Prostate gland (tissue), 2 donors: Measurements from ENCODE around the gene PDE11A. TPM values are rescaled to one million over a fixed set of nuclear protein-coding genes. Genes with fewer than 3 reads are reported as not detected.

Experiments used
- DNase-seq: peaks from one replicate; pipeline ENCODE4 v3.0.0-alpha.2; 2019; ENCODE audit warnings: low spot score
- H3K27ac ChIP-seq, 2 donors: fragments of 200-600 bp; sonication (generic); 2 replicates each; pipeline ENCODE4 v1.5.1; 2017 to 2019
- H3K27me3 ChIP-seq: fragments of 200-600 bp; sonication (generic); replicated peaks from 2 replicates; pipeline ENCODE4 v1.5.1; 2019; ENCODE audit not compliant: insufficient read depth
- H3K36me3 ChIP-seq, 2 donors: fragments of 200-600 bp; sonication (generic); 1 replicate in 1 of 2; 2 replicates in 1 of 2; pipeline versions ENCODE4 v1.5.1 to v1.8.1; 2017 to 2019
- H3K4me1 ChIP-seq: fragments of 200-600 bp; sonication (generic); replicated peaks from 2 replicates; pipeline ENCODE4 v1.5.1; 2019
- H3K4me3 ChIP-seq, 2 donors: fragments of 200-600 bp; sonication (generic); 2 replicates each; pipeline ENCODE4 v1.5.1; 2017 to 2019
- H3K9me3 ChIP-seq: fragments of 200-600 bp; sonication (generic); 2 replicates; pipeline ENCODE4 v1.5.1; 2017
- CTCF ChIP-seq, 4 experiments: fragments of 200-600 bp in 2 of 4; fragments of 450-650 bp in 2 of 4; sonication (generic) in 2 of 4; IDR thresholded peaks; 1 replicate in 3 of 4; 2 replicates in 1 of 4; pipeline ENCODE4 v1.5.1; 2016 to 2019; ENCODE audit warnings: antibody characterized with exemption in 4 of 4, mild to moderate bottlenecking in 2 of 4, moderate library complexity in 2 of 4
- POLR2A ChIP-seq: fragments of 450-650 bp; IDR thresholded peaks from one replicate; pipeline ENCODE4 v1.6.1; 2016; ENCODE audit warnings: antibody characterized with exemption, mild to moderate bottlenecking
- POLR2AphosphoS5 ChIP-seq: sonication (generic); formaldehyde crosslinking; IDR thresholded peaks from one replicate; pipeline ENCODE4 v1.6.1; 2017; ENCODE audit warnings: antibody characterized with exemption
- WGBS: methylation state at CpG from one replicate; pipeline ENCODE4 v1.1.5; 2018; 5-methylcytosine and 5-hydroxymethylcytosine counted together
- intact Hi-C: fragments of 100-400 bp; cut with DNase I; formaldehyde crosslinking; loops from one replicate; pipeline ENCODE4 v1.14.2; 2022
- total RNA-seq, 2 donors: library from RNA; depleted of rRNA; stranded (reverse); fragments of >200 nt; gene quantifications; one replicate each; pipeline ENCODE4 v1.1.0, GENCODE V29; 2016

Gene PDE11A
- total RNA-seq, 2 donors from 2014 or later: 14.9 to 26.6 TPM

GRCh38 chr2:177741866-177742265 is 330.7 kb downstream of the PDE11A start:
- TF ChIP-seq CTCF (IDR thresholded peaks at IDR 0.05) (no peak), POLR2AphosphoS5 (no peak), POLR2A (no peak)
- Histone ChIP-seq H3K4me1 (no peaks in the 10 kb centered on the region), H3K4me3 (no peak overlapping the region), H3K27me3 (no peaks in the 10 kb centered on the region), H3K9me3 (no peaks in the 10 kb centered on the region), H3K27ac (no peak overlapping the region), H3K36me3 (no peaks in the 10 kb centered on the region)
- 80% methylated on average over 2 of the region's 2 CpGs for WGBS
- DNase-seq: no peak
- intact Hi-C loops: no loop called here

GRCh38 chr2:177740700-177741099 is 331.9 kb downstream of the PDE11A start:
- Histone ChIP-seq H3K36me3 (no peaks in the 10 kb centered on the region), H3K27ac (no peak overlapping the region), H3K4me3 (no peak overlapping the region), H3K27me3 (no peaks in the 10 kb centered on the region), H3K9me3 (no peaks in the 10 kb centered on the region), H3K4me1 (no peaks in the 10 kb centered on the region)
- intact Hi-C loops: no loop called here
- WGBS: 36% methylated on average over 1 of the region's 1 CpG
- no peak for DNase-seq
- TF ChIP-seq POLR2AphosphoS5 (no peak), POLR2A (no peak), CTCF (IDR thresholded peaks at IDR 0.05) (no peak)

- no peak for DNase-seq
- Histone ChIP-seq H3K4me3 (no peak overlapping the region), H3K27me3 (no peaks in the 10 kb centered on the region), H3K27ac (no peak overlapping the region), H3K4me1 (no peaks in the 10 kb centered on the region), H3K9me3 (no peaks in the 10 kb centered on the region), H3K36me3 (no peaks in the 10 kb centered on the region)
- TF ChIP-seq CTCF (IDR thresholded peaks at IDR 0.05): no peak
- TF ChIP-seq POLR2AphosphoS5: no peak
- intact Hi-C loops: no loop called here
- 67% methylated on average over 7 of the region's 7 CpGs for WGBS
Measured at GRCh38 chr2:177738461-177739235, 333.9 kb downstream of the PDE11A start.

- WGBS: 95% methylated on average over 6 of the region's 6 CpGs
- no peak for TF ChIP-seq POLR2A
- no peak for TF ChIP-seq CTCF (IDR thresholded peaks at IDR 0.05)
- no peak for TF ChIP-seq POLR2AphosphoS5
- H3K4me3 ChIP-seq: no peak overlapping the region
- no peaks in the 10 kb centered on the region for H3K4me1 ChIP-seq
- no peak overlapping the region for H3K27ac ChIP-seq
- no peak for DNase-seq
- H3K27me3 ChIP-seq: no peaks in the 10 kb centered on the region
- intact Hi-C loops: no loop called here
- no peaks in the 10 kb centered on the region for H3K9me3 ChIP-seq
- no peaks in the 10 kb centered on the region for H3K36me3 ChIP-seq
Measured at GRCh38 chr2:177735318-177735803, 337.2 kb downstream of the PDE11A start.

- intact Hi-C loops: no loop called here
- no peaks in the 10 kb centered on the region for H3K9me3 ChIP-seq
- H3K27ac ChIP-seq: no peak overlapping the region
- TF ChIP-seq POLR2A (no peak), POLR2AphosphoS5 (no peak), CTCF (IDR thresholded peaks at IDR 0.05) (no peak)
- H3K4me1 ChIP-seq: no peaks in the 10 kb centered on the region
- WGBS: 44% methylated on average over 2 of the region's 2 CpGs
- DNase-seq: no peak
- H3K36me3 ChIP-seq: no peaks in the 10 kb centered on the region
- H3K27me3 ChIP-seq: no peaks in the 10 kb centered on the region
- no peak overlapping the region for H3K4me3 ChIP-seq
Measured at GRCh38 chr2:177733322-177733855, 339.2 kb downstream of the PDE11A start.
